HTR-8/SVneo (cell line): Measurements from ENCODE around the gene SMARCB1.
A peak's percentile ranks its signal among the peaks of the same experiment; 100 is the strongest.

Source experiments
- DNase-seq: peaks from one replicate; pipeline ENCODE4 v3.0.0; 2011; ENCODE audit warnings: low spot score, mixed read lengths; ENCODE audit not compliant: insufficient read length
- FAIRE-seq: peaks from 2 replicates; lab custom pipeline; 2011; peaks lifted over from hg19 to GRCh38; lab: Jason Lieb, UNC

Gene SMARCB1

DNA sequence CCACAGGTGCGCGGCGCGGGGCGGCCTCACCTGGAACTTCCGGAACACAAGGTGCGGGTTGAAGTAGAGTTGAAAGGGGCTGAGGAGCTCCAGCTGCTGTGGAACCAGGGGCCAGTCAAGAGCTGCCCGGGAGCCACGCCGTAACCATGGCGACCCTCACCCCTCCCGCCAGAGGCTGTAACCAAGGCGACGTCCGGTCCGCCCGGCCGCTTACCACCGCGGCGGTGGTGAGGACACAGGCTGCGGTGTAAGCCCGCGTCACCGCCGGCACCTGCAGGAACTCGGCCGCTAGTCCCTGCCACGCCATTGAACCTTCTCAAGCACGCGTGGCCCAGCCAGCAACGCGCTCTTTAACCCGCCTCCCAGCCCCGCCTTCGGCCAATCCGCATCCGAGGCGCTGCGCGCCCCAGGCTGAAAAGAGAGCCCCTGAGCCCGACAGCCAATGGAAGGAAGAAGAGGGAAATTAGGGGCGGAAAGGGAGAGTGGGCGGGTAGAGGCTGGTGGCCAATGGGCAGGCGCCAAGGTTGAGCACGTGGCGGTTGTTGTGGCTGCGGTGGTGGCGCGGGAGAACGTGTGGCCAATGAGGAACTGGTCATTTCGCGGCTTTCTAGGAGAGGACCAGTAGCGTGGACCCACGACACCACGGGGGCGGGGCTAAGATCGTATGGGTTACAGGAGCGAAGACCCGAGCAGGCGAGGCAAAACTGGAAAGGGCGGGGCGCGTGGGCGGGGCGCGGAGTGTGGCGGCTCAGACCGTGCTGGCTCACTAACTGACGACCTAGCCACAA lies 52.1 kb downstream of the SMARCB1 start, which contains the start of gene DERL3:
TSS of gene DERL3 (minus strand) at position 326 of the 788 bp plus-strand sequence. CDS start at position 307, 19 bp downstream.
- DNase-seq = no peak
- no peak for FAIRE-seq

DNA sequence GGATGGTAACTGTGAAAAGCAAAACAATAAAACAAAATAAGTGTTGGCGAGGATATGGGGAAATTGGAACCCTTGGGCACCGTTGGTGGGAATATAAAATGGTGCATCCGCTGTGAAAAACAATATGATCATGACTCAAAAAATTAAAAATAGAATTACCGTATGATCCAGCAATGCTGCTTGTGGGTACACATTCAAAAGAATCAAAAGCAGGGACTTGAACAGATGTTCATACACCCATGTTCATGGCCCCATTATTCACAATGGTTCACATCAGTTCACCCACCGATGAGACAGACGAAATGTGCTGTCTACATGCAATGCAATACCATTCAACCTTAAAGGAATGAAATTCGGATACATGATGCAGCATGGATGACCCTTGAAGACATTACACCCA lies 53.3 kb downstream of the SMARCB1 start:
- FAIRE-seq (no peak), DNase-seq (no peak)

DNA sequence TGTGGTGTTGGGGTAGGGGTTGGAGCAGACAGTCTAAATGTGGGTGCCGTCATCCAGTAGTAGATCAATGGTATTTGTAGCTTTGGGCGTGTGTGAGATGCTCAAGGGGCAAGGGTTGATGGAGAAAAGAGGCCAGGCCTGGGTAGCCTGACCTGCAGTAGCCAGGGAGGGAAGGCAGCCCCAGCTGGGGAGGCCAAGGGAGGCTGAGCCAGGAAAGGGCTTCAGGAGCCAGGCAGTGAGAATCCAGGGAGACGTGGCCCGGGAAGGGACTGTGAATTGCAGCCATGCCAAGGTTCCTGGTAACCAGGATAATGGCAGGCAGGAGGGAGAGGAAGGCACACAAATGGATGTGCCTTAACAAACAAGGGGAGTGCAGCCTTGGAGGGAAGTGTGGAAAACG lies 54.5 kb downstream of the SMARCB1 start:
- no peak for FAIRE-seq
- no peak for DNase-seq

DNA sequence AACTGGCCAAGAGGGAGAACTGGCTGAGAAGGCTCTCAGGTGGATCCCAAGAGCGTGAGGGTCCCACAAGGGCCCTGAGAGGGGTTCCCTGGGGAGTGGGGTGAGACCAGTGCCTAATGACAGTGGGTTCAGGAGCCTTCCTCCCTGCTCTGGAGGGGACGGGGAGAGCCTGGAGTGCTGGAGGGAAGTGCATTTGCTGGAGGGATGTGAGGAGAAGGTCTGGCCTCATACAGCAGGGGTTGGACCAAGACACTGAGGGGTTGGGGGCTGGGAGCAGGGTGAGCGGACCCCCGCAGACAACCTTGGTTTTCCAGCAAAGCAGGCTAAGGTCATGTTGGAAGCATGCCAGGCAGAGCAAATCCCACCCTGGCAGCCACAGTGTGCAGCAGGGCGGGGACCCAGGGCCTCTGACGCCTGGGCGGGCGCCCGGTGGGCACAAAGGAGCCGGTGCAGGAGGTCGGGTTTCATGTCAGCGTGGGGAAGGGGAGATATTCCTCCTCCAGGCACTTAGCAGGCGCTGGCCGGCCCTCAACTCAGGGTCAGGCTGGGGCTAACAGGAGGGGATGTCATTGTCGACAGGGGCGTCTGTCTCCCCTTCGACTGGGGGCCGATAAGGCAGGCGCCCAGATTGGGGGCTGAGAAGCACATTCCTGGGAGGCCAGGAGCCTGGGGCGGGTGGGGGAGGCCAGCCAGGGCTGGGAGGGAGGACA lies 55.1 kb downstream of the SMARCB1 start:
- DNase-seq = no peak
- FAIRE-seq = no peak

DNA sequence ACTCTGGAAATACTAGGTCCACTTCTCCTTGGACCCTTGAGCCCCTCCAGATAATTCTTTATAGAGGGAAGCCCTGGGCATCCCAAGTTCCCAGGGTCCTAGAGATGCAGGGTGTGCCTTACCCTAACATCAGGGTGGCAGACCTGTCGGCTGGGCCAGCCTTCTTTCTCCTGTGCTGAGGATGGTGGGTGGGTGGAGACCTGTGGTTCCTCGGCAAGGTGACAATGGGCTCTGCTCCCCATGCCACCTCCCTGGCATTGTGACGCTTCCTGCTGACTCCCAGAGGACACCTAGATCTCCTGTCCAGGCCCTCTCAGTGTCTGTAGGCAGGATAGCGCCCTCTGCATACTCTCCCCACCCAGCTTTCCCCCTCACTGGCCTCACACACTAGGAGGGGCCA lies 55.8 kb downstream of the SMARCB1 start:
- no peak for DNase-seq
- FAIRE-seq = no peak

DNA sequence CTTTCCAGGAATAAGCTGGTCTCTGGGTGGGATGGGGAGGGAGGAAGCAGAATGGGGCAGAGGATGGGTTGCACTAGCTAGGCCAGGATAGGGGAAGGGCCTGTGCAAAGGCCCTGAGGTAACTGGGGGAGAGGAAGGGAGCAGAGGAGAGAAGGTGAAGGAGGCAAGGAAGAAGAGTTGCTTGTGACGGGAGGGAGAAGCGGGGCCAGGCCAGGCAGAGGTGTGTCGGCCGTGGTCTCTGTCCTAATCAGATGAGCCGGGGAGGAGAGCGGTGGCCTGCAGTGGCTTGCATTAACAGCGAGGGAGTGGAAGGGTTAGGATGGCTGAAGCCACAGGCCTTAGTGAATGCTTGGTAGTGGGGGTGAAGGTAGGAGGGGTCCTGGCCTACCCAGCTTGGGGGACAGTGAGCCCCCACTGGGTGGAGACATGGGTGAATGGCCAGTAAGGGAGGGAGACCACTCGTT lies 58.0 kb downstream of the SMARCB1 start:
- FAIRE-seq (no peak), DNase-seq (no peak)

DNA sequence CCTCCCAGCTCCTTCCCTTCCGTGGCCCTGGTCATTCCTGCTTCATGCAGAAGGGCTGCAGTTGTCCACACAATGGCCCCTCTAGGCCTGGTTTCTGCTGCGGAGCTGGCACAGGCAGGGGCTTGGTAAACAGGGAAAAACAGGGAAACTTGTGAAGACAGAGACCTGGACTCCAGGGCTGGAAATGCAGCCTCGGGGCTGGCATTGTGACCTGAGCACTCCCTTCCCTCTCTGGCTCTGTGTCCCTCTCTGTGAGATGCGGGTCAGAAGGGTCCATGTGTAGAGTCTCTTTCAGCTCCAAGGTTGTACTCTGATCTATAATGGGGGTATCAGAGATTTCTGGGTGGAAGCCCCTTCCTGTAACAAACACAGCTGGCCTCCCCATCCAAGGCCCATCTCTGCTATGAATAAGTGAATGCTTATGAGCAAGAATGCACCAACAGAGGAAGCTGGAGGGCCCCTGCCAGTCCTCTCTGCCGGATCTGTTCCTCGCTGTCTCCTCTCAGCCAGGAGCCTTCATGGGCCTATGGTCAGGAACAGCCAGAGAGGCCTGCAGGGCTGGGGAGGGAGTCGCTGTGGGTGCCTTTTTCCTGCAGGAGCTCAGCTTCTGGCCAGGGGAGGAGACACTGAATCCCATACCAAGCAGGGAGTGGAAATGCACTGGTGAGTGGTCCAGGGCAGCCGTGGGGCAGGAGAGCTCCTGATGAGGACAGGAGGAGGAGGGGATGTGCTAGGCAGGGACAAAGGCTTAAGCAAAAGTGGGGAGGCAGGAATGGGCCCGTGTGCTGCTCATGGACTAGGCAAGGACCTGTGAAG lies 58.7 kb downstream of the SMARCB1 start:
- DNase-seq = no peak
- FAIRE-seq = no peak

DNA sequence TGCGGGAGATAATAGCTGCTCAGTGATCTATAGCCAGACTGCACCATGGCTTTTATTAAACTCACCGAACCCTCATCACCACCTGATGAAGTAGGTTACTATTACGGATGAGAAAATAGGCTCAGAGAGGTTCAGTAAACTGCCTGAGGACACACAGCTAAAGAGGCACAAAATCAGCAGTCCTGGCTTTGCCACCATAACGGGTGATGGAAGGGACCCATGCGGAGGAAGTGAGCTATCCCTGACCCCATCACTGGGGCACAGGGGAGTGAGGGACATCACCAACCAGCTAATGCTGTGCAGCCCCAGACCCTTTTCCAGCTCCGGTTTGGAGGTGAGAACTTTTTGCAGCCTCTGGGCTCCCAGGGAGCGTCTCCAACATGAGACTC lies 59.3 kb downstream of the SMARCB1 start:
- FAIRE-seq (no peak), DNase-seq (no peak)

DNA sequence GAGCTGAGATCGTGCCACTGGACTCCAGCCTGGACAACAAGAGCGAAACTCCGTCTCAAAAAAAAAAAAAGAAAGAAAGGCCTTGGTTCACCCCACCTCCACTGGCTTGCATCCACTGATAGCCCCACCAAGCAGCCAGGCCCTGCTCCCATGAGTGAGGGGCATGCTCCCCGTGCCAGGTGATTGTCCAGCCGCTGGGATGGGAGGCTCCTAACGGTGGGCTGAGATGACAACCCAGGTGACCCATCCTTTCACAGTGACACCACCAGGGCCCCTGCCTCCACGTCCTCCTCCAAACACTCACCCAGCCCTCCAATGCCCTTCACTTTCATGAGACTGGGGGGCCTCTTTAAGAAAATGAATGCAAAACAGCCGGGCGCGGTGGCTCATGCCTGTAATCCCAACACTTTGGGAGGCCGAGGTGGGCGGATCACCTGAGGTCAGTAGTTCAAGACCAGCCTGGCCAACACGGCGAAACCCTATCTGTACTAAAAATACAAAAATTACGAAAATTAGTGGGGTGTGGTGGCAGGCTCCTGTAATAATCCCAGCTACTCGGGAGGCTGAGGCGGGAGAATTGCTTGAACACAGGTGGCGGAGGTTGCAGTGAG lies 60.6 kb downstream of the SMARCB1 start:
- FAIRE-seq (no peak), DNase-seq (no peak)

DNA sequence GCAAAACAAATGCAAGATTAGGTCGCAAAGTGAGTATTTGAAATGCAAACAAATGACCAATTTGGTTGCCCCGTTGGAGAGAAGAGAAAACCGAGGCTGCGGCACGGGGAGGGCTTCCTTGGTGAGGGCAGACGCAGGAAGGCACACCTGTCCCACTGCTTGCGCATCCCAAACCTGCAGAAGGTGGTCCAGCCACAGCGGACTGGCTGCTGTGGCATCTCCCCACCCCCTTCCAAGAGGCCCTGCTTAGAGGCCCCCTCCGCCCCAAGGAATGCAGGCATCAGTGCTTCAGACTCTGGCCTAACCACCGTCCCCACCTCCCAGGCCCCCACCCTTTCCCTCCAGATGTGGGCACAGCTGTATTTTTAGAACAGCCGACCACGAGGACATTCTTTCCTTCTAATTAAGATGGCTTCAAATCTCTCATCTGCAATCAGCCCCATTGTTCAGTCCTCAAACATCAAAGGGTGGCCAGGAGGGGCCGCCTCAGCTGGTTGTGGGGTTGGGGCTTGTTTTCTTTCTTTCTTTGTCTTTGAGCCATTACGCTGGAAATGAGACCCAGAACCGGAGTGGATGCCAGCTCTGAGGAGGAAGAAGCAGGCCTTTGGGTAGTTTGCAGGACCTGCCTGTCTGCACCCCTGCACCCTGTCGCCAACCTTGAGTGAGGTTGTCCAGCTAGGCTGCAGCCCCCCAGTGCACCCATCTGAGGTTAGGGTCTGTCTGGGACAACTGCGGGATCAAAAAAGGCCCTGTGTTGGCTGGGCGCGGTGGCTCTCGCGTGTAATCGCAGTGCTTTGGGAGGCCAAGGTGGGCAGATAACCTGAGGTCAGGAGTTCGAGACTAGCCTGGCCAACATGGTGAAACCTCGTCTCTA lies 61.5 kb downstream of the SMARCB1 start:
- FAIRE-seq = no peak
- no peak for DNase-seq

DNA sequence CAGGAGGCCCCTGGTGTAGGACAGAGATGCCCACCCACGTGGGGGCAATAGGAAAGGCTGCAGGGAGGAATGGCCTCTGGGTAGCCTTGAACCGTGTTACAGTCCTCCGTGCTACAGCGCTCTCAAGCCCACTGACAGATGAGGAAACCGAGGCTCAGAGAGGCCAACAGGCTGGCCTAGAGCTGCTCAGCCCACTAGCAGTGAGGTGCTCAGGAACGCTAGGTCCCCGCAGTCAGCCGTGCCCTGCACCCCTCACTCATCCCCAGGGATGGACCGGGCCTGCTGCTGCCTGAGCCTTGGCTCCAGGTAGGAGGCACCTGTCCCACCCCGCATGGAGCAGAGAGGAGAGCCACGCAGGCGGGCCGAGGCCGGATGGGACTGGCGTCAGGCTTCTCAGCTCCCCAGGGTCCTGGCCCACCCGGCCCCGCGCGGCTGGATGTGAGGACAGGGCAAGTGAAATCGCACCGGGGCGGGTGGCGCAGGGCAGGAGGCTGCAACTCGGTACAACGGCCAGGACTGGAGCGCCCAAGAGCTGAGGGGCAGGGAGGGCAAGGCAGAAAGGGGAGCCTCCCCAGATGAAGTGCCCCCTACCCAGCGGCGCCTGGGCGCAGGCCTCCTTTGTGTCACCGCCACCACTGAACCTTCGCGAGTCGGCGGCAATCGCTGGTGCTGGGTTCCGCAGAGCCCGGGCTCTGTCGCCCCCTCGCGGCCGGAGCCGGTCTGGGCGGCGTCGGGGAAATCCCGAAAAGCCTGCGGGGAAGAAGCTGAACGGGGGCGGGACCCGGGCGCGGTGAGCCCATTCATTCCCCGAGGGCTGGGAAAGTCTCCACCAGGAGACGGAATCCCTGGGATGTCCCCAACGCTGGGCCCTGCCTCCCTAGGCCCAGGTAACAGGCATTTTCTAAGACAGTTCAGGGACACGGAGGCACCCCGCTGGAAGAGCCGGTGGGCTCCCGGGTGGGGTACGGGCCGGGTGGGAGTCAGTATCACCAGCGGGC lies 62.5 kb downstream of the SMARCB1 start:
- peak; percentile 72 for DNase-seq
- FAIRE-seq = no peak

DNA sequence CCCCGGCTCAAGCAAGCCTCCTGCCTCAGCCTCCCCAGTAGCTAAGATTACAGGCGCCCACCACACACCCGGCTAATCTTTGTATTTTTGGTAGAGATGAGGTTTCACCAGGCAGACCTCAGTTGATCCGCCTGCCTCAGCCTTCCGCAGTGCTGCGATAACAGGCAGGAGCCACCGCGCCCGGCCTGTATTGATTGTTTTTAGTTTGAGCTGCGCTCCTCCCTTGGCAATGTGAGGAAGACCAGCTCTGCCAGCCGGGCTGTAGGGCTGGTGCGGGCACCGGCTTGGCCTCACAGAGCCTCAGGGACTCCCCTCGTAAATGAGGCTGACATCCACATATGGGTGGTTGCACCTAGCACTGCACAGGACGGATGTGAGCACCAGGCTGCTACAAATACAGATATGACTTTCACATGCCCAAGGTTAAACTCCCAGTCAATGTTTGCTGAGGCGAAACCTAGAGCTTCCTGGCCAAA lies 63.4 kb downstream of the SMARCB1 start:
- DNase-seq (no peak), FAIRE-seq (no peak)

DNA sequence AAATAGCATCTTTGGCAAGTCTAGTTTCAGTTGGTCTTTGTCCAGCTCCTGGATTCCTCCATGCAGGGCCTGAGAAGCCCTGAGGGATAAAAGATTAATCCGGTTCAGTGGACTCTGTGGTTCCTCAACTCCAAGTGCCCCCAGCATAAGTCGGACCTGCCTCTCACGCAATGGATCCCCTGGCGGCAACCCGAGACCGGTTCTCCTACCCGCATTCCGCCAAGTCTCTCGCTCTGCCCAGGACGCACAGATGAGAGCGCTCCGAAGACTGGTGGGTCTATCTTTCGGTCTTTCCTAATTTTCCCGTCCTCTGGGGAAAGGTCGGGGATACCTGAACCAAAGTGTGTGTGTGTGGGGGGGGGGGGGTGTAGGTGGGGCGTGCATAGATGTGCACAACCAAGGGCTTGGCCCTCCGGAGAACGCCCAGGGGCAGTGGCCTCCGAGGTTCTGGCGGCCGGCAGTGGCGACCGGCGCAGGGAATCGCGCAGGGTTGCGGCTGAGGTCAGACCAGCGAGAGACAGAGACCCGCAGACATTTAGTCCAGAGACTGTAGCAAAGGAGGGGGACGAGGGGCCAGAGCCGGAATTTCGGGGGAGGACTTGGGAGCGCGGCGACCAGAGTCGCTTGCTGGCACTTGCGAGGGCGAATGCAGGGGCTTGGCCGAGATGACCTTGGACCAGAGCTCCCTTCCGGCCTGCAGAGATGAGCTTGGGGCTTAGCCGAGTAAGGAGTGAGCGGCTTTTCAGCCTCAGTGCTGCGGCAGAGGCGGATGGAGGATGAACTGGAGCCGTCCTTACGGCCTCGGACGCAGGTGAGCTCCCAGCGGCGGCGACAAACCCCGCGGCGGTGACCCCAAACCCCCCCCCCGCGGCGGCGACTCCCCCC lies 70.2 kb downstream of the SMARCB1 start:
- DNase-seq (no peak), FAIRE-seq (no peak)

DNA sequence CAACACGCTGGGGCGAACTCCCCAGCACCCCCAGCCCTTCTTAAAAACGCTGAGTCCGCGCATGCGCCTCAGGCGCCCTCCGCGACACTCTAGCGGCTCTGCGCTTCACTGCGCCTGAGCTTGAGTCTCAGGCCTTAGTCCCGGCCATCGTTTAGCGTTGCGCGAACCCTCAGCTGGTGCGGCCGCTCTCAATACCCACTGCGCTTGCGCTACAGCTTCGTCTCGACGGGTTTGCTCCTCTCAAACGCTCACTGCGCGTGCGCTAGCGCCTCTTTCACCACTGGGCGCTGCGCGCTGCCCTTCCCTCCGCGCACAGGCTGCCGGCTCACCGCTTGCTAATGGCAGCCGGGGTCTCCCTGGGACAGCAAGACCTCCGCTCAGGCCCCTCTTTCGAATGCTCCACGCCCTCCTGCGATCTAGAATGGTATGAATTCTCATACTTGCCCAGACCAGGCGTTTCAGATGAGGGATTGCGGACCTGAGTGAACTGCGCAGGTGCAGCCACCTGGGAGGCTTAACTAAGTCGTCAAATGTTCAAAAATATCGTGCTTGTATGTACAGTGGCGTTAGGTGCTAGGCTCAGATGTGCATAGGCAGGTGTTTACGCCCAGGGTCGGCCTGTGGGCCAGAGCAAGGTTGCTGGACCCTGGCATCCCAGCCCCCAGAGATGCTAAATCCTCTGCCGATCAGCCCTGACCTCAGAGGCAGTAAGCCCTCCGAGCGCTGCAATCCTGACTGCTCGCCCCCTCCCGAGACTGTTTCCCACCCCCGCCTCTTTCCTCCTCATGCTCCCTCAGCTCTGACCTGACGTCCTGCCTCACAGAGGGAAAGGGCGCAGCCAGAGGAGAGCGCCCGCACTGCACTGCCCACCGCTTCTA lies 71.1 kb downstream of the SMARCB1 start, which contains the start of gene SLC2A11:
TSS of gene SLC2A11 (plus strand) at position 270 of the 878 bp plus-strand sequence. CDS start at position 395, 125 bp downstream.
- peak; percentile 95 for DNase-seq
- peak; percentile 77 for FAIRE-seq

DNA sequence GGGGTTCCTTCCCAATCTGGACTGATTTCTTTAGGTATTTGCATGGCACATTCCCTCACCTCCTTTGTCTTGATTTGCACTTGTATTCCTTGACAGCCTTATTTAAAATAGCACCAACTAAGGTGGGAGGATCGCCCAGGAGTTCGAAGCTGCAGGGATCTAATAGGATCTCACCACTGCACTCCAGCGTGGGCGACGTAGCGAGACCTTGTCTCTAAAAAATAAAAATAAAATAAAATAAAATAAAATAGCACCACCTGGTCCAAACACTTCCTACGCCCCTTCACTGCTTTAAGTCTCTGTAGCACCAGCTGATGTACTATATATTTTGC lies 71.7 kb downstream of the SMARCB1 start:
- DNase-seq (no peak), FAIRE-seq (no peak)

DNA sequence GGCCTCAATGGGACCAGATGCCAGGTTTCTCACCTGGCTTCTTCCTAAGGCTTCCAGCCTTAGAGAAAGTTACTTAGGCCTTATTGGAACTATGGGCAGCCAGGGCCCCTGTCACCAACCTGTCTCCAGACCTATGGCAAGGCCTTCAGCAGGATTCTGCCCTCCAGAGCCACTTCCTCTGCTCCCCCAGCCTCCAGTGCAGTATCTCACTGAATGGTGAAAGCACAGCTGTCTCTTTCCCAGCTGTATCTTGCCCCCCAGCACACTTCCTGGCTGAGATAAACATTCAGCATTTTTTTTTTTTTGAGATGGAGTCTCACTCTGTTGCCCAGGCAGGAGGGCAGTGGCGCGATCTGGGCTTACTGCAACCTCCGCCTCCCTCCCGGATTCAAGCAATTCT lies 72.4 kb downstream of the SMARCB1 start:
- DNase-seq = no peak

More for the DNA sequence above, 72.4 kb downstream of the SMARCB1 start:
- FAIRE-seq = no peak
